Caco-2 (cell line): Measurements from ENCODE around the gene RBPJ. TPM values are rescaled to one million over a fixed set of nuclear protein-coding genes. Genes with fewer than 3 reads are reported as not detected.

Source experiments
- BruUV-seq: library from RNA; stranded (reverse); fragments of 400-500 nt; replicated peaks from 2 replicates; lab custom pipeline; 2021; lab: Mats Ljungman, UMichigan
- CTCF ChIA-PET: fragments of 300-600 bp; sonication (Branson Sonifier 250); formaldehyde crosslinking; loops from one replicate; lab custom pipeline; 2022; ENCODE audit warnings: antibody characterized with exemption; lab: Charles Lee
- POLR2A ChIA-PET: fragments of 300-600 bp; sonication (Branson Sonifier 250); formaldehyde crosslinking; loops from one replicate; lab custom pipeline; 2022; ENCODE audit warnings: antibody characterized with exemption; lab: Charles Lee
- DNase-seq, 2 experiments: peaks; one replicate each; pipeline versions ENCODE4 v3.0.0 to v3.0.0-alpha.2; 2020 to 2022
- H3K27me3 ChIP-seq: replicated peaks from 2 replicates; pipeline ENCODE4 v1.6.0; 2011; ENCODE audit warnings: low read length; ENCODE audit not compliant: control insufficient read depth, insufficient read depth
- H3K36me3 ChIP-seq: 2 replicates; pipeline ENCODE4 v1.5.1; 2011; ENCODE audit warnings: low read length; ENCODE audit not compliant: control insufficient read depth, insufficient read depth
- H3K4me1 ChIP-seq: fragments of 250-450 bp; sonication (Bioruptor Pico); 2 replicates; pipeline ENCODE4 v1.5.1; 2020; ENCODE audit warnings: mild to moderate bottlenecking
- H3K4me3 ChIP-seq: 2 replicates; pipeline ENCODE4 v1.5.1; 2011; ENCODE audit warnings: low read depth, mild to moderate bottlenecking, control low read depth, low read length
- H3K9me3 ChIP-seq: fragments of 250-450 bp; sonication (Bioruptor Pico); 2 replicates; pipeline ENCODE4 v1.5.1; 2020; ENCODE audit warnings: mild to moderate bottlenecking, moderate library complexity
- H3K27ac Mint-ChIP-seq: one replicate; pipeline ENCODE4 v1.8.0; 2022; ENCODE audit warnings: mixed read lengths; ENCODE audit not compliant: unreplicated experiment
- H3K27me3 Mint-ChIP-seq: one replicate; pipeline ENCODE4 v1.8.0; 2022; ENCODE audit warnings: mixed read lengths; ENCODE audit not compliant: insufficient read depth, unreplicated experiment
- H3K36me3 Mint-ChIP-seq: one replicate; pipeline ENCODE4 v1.8.0; 2022; ENCODE audit warnings: mild to moderate bottlenecking, mixed read lengths; ENCODE audit not compliant: insufficient read depth, unreplicated experiment
- H3K4me1 Mint-ChIP-seq: one replicate; pipeline ENCODE4 v1.8.0; 2022; ENCODE audit warnings: low read depth, mixed read lengths; ENCODE audit not compliant: unreplicated experiment
- H3K4me3 Mint-ChIP-seq: one replicate; pipeline ENCODE4 v1.8.0; 2022; ENCODE audit warnings: mild to moderate bottlenecking, moderate library complexity, mixed read lengths; ENCODE audit not compliant: unreplicated experiment
- H3K9me3 Mint-ChIP-seq: one replicate; pipeline ENCODE4 v1.8.0; 2022; ENCODE audit warnings: mixed read lengths; ENCODE audit not compliant: unreplicated experiment
- CTCF ChIP-seq, 2 experiments: fragments of 200-600 bp in 1 of 2; IDR thresholded peaks; 1 replicate in 1 of 2; 2 replicates in 1 of 2; pipeline versions ENCODE4 v1.5.1 to v1.8.0; 2011 to 2022; ENCODE audit warnings: antibody characterized with exemption in 1 of 2, control low read depth in 1 of 2, inconsistent platforms in 1 of 2, low read depth in 1 of 2, low read length in 1 of 2, mild to moderate bottlenecking in 1 of 2, moderate library complexity in 1 of 2; ENCODE audit not compliant: insufficient read depth in 1 of 2, severe bottlenecking in 1 of 2, unreplicated experiment in 1 of 2
- intact Hi-C: fragments of 100-400 bp; cut with micrococcal nuclease; formaldehyde crosslinking; loops from one replicate; pipeline ENCODE4 v1.10.0; 2022; ENCODE audit not compliant: unreplicated experiment
- total RNA-seq: library from RNA; stranded (reverse); gene quantifications from 2 replicates; pipeline ENCODE4 v1.2.3, GENCODE V29; 2022

RBPJ gene
- total RNA-seq, 1 experiment from 2014 or later, result 38.8 TPM

DNA sequence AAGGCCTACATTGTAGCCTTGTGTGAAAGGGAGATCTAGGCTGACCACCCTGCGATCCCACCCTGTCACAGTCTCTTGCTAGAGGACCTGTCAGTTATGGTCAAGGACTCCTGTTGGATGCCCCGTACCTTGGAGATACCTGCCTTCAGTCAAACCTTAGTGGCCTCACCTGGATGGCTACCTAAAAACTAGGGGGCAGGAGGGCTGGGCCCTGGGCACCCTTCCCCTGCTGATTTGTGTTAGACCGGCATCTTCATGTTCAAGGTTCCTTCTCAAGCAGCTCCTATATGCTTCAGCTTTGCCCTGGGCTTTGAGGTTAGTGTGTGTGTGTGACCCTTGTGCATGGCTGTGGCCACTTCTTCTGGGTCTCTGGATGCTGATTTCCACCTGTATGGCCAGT is 134.1 kb downstream of the RBPJ start:
- no peaks in the 10 kb centered on the region for H3K27me3 ChIP-seq
- peaks cover 10% of the 10 kb centered on the region for H3K9me3 Mint-ChIP-seq
- POLR2A ChIA-PET, result no interaction called here
- H3K27ac Mint-ChIP-seq, result no peak overlapping the region
- no peaks in the 10 kb centered on the region for H3K9me3 ChIP-seq
- H3K36me3 Mint-ChIP-seq, result peaks cover 5% of the 10 kb centered on the region
- H3K27me3 Mint-ChIP-seq, result no peaks in the 10 kb centered on the region
- no peak overlapping the region for H3K4me3 ChIP-seq
- no peak overlapping the region for H3K4me3 Mint-ChIP-seq
- DNase-seq, result no peak
- H3K36me3 ChIP-seq, result no peaks in the 10 kb centered on the region
- no peak for TF ChIP-seq CTCF (IDR thresholded peaks at IDR 0.05; ENCODE audit: insufficient read depth in 1 of 2, low read depth in 1 of 2, low read length in 1 of 2, severe bottlenecking in 1 of 2, unreplicated experiment in 1 of 2)
- peaks cover 17% of the 10 kb centered on the region for H3K4me1 Mint-ChIP-seq
- intact Hi-C loops, result loop anchor here (5.0 kb wide), 2 partner anchors 127 to 407 kb away; partner anchors contain the start of genes STIM2 and TBC1D19
- CTCF ChIA-PET, result no interaction called here
- no TSS peak for BruUV-seq
- H3K4me1 ChIP-seq, result peaks cover 9% of the 10 kb centered on the region; the same call in 1 of the 2 replicates

DNA sequence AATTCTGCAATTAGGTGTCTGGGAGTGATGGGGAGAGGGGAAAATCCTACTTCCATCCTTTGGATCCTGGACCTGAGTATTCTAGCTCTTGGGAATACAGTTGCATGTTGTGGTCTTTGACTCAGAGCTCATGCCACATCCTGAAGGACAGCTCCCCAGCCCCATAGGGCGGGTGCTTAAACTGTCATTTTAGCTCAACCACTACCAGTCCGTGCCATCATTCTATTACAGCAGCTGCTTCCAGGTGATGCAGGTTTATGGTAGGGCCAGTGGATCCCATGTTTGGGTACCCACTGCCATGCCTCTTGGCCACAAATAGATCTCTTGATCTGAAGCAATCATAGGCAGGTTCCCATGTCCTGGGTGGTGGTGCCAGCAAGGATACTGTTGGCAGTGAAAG is 134.8 kb downstream of the RBPJ start:
- ChIA-PET CTCF (no interaction called here), POLR2A (no interaction called here)
- H3K4me3 Mint-ChIP-seq, result no peak overlapping the region
- no peaks in the 10 kb centered on the region for H3K27me3 Mint-ChIP-seq
- no peak for DNase-seq
- Histone ChIP-seq H3K9me3 (no peaks in the 10 kb centered on the region), H3K27me3 (no peaks in the 10 kb centered on the region), H3K36me3 (no peaks in the 10 kb centered on the region), H3K4me3 (no peak overlapping the region), H3K4me1 (peaks cover 9% of the 10 kb centered on the region; the same call in 1 of the 2 replicates)
- intact Hi-C loops, result loop anchor here (5.0 kb wide), 2 partner anchors 127 to 407 kb away; partner anchors contain the start of genes STIM2 and TBC1D19
- H3K9me3 Mint-ChIP-seq, result peaks cover 10% of the 10 kb centered on the region
- peaks cover 17% of the 10 kb centered on the region for H3K4me1 Mint-ChIP-seq
- BruUV-seq, result no TSS peak
- H3K36me3 Mint-ChIP-seq, result peaks cover 5% of the 10 kb centered on the region
- no peak for TF ChIP-seq CTCF (IDR thresholded peaks at IDR 0.05; ENCODE audit: insufficient read depth in 1 of 2, low read depth in 1 of 2, low read length in 1 of 2, severe bottlenecking in 1 of 2, unreplicated experiment in 1 of 2)
- H3K27ac Mint-ChIP-seq, result no peak overlapping the region

DNA sequence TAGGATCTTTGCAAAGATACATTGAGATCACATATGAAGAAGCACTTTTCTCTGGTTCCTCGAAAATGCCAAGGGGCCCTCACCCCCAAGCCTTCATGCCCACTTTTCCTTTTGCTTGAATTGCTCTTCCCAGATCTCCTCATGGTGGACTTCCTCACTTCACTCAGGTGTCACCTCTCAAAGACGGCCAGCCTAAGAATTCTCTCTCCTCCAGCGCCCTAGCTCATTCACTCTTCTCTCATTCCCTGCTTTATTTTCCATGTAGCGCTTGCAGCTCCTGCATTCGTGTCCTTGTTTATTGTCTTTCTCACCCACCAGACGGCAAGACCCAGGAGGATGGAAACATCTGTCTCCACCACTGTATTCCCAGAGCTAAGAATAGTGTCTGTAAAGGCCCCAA is 136.6 kb downstream of the RBPJ start:
- no peak overlapping the region for H3K27ac Mint-ChIP-seq
- H3K4me1 ChIP-seq, result peaks cover 1% of the 10 kb centered on the region; the same call in 1 of the 2 replicates
- H3K36me3 ChIP-seq, result no peaks in the 10 kb centered on the region
- ChIA-PET POLR2A (no interaction called here), CTCF (no interaction called here)
- H3K9me3 ChIP-seq, result no peaks in the 10 kb centered on the region
- TF ChIP-seq CTCF (IDR thresholded peaks at IDR 0.05; ENCODE audit: insufficient read depth in 1 of 2, low read depth in 1 of 2, low read length in 1 of 2, severe bottlenecking in 1 of 2, unreplicated experiment in 1 of 2), result no peak
- intact Hi-C loops, result loop anchor here (5.0 kb wide), 2 partner anchors 125 to 405 kb away; partner anchors contain the start of genes STIM2 and TBC1D19
- BruUV-seq, result no TSS peak
- peaks cover 10% of the 10 kb centered on the region for H3K4me1 Mint-ChIP-seq
- H3K27me3 ChIP-seq, result no peaks in the 10 kb centered on the region
- no peak for DNase-seq
- no peaks in the 10 kb centered on the region for H3K27me3 Mint-ChIP-seq
- H3K36me3 Mint-ChIP-seq, result peaks cover 2% of the 10 kb centered on the region
- H3K4me3 Mint-ChIP-seq, result no peak overlapping the region
- H3K9me3 Mint-ChIP-seq, result peaks cover 10% of the 10 kb centered on the region
- no peak overlapping the region for H3K4me3 ChIP-seq
